PFSK-1 (cell line): ENCODE data around the gene WDR37.
A peak's percentile ranks its signal among the peaks of the same experiment; 100 is the strongest.

ENCODE experiments used
- FOXP2 ChIP-seq: optimal IDR thresholded peaks from 2 replicates; pipeline ENCODE3; 2011; ENCODE audit warnings: borderline replicate concordance, control low read depth, inconsistent platforms; ENCODE audit not compliant: insufficient read depth; ENCODE audit errors: extremely low read length, extremely low read depth
- POLR2AphosphoS5 ChIP-seq: IDR thresholded peaks from 2 replicates; pipeline ENCODE4 v1.6.1; 2012; ENCODE audit warnings: low read depth, mild to moderate bottlenecking, control low read depth, low read length, moderate library complexity
- REST ChIP-seq, 2 experiments: IDR thresholded peaks; 2 replicates each; pipeline versions ENCODE4 v1.6.1 to v1.8.0; 2011 to 2012; ENCODE audit warnings: low read depth in 2 of 2, low read length in 2 of 2, control low read depth in 1 of 2, inconsistent platforms in 1 of 2, mild to moderate bottlenecking in 1 of 2, moderate library complexity in 1 of 2; ENCODE audit not compliant: insufficient read depth in 1 of 2
- SIN3A ChIP-seq: IDR thresholded peaks from 2 replicates; pipeline ENCODE4 v1.6.1; 2012; ENCODE audit warnings: mild to moderate bottlenecking, low read length, moderate library complexity, borderline replicate concordance; ENCODE audit not compliant: insufficient read depth
- TAF1 ChIP-seq: IDR thresholded peaks from 2 replicates; pipeline ENCODE4 v1.6.1; 2012; ENCODE audit warnings: low read length, control low read depth, borderline replicate concordance; ENCODE audit not compliant: insufficient read depth

The WDR37 gene

GRCh38 chr10:1104971-1105370 lies 48.8 kb downstream of the WDR37 start:
- TF ChIP-seq POLR2AphosphoS5: no peak
- no peak for TF ChIP-seq TAF1
- TF ChIP-seq SIN3A: no peak
- TF ChIP-seq FOXP2: no peak
- TF ChIP-seq REST (IDR thresholded peaks at IDR 0.05; ENCODE audit: insufficient read depth in 1 of 2, low read depth in 2 of 2, low read length in 2 of 2): no peak

GRCh38 chr10:1107004-1107403 lies 50.8 kb downstream of the WDR37 start:
- TF ChIP-seq REST (IDR thresholded peaks at IDR 0.05; ENCODE audit: insufficient read depth in 1 of 2, low read depth in 2 of 2, low read length in 2 of 2): no peak

- no peak for TF ChIP-seq TAF1
- TF ChIP-seq REST (IDR thresholded peaks at IDR 0.05; ENCODE audit: insufficient read depth in 1 of 2, low read depth in 2 of 2, low read length in 2 of 2): no peak
- TF ChIP-seq POLR2AphosphoS5: no peak
- no peak for TF ChIP-seq SIN3A
- no peak for TF ChIP-seq FOXP2
Observed at GRCh38 chr10:1107679-1108078, 51.5 kb downstream of the WDR37 start.

- TF ChIP-seq REST (IDR thresholded peaks at IDR 0.05; ENCODE audit: insufficient read depth in 1 of 2, low read depth in 2 of 2, low read length in 2 of 2): no peak
- no peak for TF ChIP-seq TAF1
- TF ChIP-seq FOXP2: peak; percentile 61
- TF ChIP-seq POLR2AphosphoS5: no peak
- no peak for TF ChIP-seq SIN3A
Observed at GRCh38 chr10:1109795-1110673, 53.8 kb downstream of the WDR37 start.

- TF ChIP-seq SIN3A: no peak
- no peak for TF ChIP-seq FOXP2
- TF ChIP-seq REST (IDR thresholded peaks at IDR 0.05; ENCODE audit: insufficient read depth in 1 of 2, low read depth in 2 of 2, low read length in 2 of 2): no peak
- TF ChIP-seq POLR2AphosphoS5: no peak
- TF ChIP-seq TAF1: no peak
Observed at GRCh38 chr10:1110674-1111119, 54.5 kb downstream of the WDR37 start.
